ENCODE data around the gene ABCA10.

GRCh38 chr17:69228576-69228975 is at the start of gene ABCA10:
- TF ChIP-seq, protein P1, sequence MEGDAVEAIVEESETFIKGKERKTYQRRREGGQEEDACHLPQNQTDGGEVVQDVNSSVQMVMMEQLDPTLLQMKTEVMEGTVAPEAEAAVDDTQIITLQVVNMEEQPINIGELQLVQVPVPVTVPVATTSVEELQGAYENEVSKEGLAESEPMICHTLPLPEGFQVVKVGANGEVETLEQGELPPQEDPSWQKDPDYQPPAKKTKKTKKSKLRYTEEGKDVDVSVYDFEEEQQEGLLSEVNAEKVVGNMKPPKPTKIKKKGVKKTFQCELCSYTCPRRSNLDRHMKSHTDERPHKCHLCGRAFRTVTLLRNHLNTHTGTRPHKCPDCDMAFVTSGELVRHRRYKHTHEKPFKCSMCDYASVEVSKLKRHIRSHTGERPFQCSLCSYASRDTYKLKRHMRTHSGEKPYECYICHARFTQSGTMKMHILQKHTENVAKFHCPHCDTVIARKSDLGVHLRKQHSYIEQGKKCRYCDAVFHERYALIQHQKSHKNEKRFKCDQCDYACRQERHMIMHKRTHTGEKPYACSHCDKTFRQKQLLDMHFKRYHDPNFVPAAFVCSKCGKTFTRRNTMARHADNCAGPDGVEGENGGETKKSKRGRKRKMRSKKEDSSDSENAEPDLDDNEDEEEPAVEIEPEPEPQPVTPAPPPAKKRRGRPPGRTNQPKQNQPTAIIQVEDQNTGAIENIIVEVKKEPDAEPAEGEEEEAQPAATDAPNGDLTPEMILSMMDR (IDR thresholded peaks at IDR 0.05): no peak
- no peak for TF ChIP-seq POLR2A (IDR thresholded peaks at IDR 0.05)
- TF ChIP-seq POLR2AphosphoS5 (IDR thresholded peaks at IDR 0.05): no peak
- no peak for TF ChIP-seq EP300 (IDR thresholded peaks at IDR 0.05)
